ENCODE measurements around the gene SCRN2.

SCRN2 gene

GRCh38 chr17:47797797-47798196 is 43.3 kb downstream of the SCRN2 start:
- no peak for TF ChIP-seq CTCF (conservative IDR thresholded peaks at IDR 0.05; ENCODE audit: control insufficient read depth, insufficient read depth, low read depth, low read length)
- H3K4me3 ChIP-seq (ENCODE audit: control insufficient read depth, low read depth, low read length): no peak overlapping the region
- DNase-seq (ENCODE audit: low read depth): no peak

- H3K4me3 ChIP-seq (ENCODE audit: control insufficient read depth, low read depth, low read length): no peak overlapping the region
- no peak for TF ChIP-seq CTCF (conservative IDR thresholded peaks at IDR 0.05; ENCODE audit: control insufficient read depth, insufficient read depth, low read depth, low read length)
- DNase-seq (ENCODE audit: low read depth): no peak
Observed at GRCh38 chr17:47792979-47793378, 48.1 kb downstream of the SCRN2 start.

GRCh38 chr17:47792457-47792856 is 48.6 kb downstream of the SCRN2 start:
- H3K4me3 ChIP-seq (ENCODE audit: control insufficient read depth, low read depth, low read length): no peak overlapping the region
- no peak for TF ChIP-seq CTCF (conservative IDR thresholded peaks at IDR 0.05; ENCODE audit: control insufficient read depth, insufficient read depth, low read depth, low read length)
- DNase-seq (ENCODE audit: low read depth): no peak

GRCh38 chr17:47791025-47791424 is 50.0 kb downstream of the SCRN2 start:
- no peak for DNase-seq (ENCODE audit: low read depth)
- TF ChIP-seq CTCF (conservative IDR thresholded peaks at IDR 0.05; ENCODE audit: control insufficient read depth, insufficient read depth, low read depth, low read length): no peak

GRCh38 chr17:47789611-47790561 is 51.2 kb downstream of the SCRN2 start:
- peak; percentile 49 for TF ChIP-seq CTCF (conservative IDR thresholded peaks at IDR 0.05; ENCODE audit: control insufficient read depth, insufficient read depth, low read depth, low read length)
- H3K4me3 ChIP-seq (ENCODE audit: control insufficient read depth, low read depth, low read length): peak overlapping the region; percentile 40
- DNase-seq (ENCODE audit: low read depth): peak; percentile 55

More at GRCh38 chr17:47791025-47791424, 50.0 kb downstream of the SCRN2 start:
- no peak overlapping the region for H3K4me3 ChIP-seq (ENCODE audit: control insufficient read depth, low read depth, low read length)
